Jurkat, Clone E6-1 (cell line): ENCODE measurements around the gene SMIM13.
"Not testable (repeated sequence)": the region's sequence is repeated elsewhere in the genome, so short reads cannot be mapped to it uniquely, and the experiment has no call there.

Experiments used
- DNase-seq: peaks from one replicate; pipeline ENCODE4 v3.0.0-alpha.2; 2011; ENCODE audit warnings: low read depth, low spot score
- H3K4me3 ChIP-seq: 2 replicates; pipeline ENCODE4 v1.5.1; 2011; ENCODE audit warnings: mild to moderate bottlenecking, low read length, control low read depth, moderate library complexity

SMIM13 gene

DNA sequence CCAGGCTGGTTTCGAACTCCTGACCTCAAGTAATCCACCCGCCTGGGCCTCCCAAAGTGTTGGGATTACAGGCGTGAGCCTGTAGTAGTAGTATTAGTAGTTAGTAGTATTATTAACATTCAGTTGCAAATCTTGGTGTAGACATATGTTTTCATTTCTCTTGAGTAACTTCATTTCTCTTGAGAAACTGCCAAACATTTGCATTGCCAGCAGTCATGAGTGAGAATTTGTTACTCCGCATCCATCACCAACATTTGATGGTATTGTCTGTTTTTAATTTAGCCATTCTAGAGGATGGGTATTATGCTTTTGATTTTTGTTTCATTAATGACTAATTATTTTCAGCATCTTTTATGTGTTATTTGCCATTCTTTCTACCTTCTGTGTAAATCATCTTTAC lies 19.4 kb downstream of the SMIM13 start:
- H3K4me3 ChIP-seq, result no peak overlapping the region
- DNase-seq, result no peak

DNA sequence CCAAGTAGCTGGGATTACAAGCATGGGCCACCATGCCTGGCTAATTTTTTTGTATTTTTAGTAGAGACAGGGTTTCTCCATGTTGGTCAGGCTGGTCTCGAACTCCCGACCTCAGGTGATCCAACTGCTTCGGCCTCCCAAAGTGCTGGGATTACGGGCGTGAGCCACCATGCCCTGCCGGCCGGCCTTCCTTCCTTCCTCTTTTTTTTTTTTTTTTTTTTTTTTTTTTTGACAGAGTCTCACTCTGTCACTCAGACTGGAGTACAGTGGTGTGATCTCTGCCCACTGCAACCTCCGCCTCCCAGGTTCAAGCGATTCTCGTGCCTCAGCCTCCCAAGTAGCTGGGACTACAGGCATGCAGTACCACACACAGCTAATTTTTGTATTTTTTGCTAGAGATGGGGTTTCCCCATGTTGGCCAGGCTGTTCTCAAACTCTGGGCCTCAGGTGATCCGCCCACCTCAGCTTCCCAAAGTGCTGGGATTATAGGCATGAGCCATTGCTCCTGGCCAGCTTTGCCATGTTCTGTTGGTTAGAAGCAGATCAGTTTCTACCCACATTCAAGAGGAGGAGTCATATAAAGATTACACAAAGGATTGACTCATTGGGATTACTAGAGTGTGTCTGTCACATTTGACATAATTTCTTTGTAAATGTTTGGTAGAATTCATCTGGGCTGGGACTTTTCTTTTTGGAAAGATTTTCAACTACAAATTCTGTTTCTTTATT lies 22.3 kb downstream of the SMIM13 start:
- H3K4me3 ChIP-seq, DNase-seq: not testable (repeated sequence)

- no peak overlapping the region for H3K4me3 ChIP-seq
- no peak for DNase-seq
Measured at GRCh38 chr6:11120271-11121005, 26.8 kb downstream of the SMIM13 start.

GRCh38 chr6:11121851-11122250 lies 28.2 kb downstream of the SMIM13 start:
- H3K4me3 ChIP-seq, result no peak overlapping the region
- DNase-seq, result no peak

DNA sequence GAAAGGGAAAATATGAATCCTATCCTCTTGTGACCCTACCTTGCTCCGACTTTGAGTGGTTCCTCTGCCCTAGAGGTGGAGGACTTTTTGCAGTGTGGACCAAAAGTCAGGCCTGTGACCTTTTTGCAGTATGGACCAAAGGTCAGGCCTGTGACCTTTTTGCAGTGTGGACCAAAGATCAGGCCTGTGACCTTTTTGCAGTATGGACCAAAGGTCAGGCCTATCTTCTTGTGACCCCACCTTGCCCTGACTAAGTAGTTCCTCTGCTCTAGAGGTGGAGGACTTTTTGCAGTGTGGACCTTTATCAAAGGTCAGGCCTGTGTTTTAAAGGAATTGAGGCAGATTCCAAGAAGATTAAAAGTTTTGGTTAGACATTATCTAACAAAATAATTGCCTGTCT lies 28.7 kb downstream of the SMIM13 start:
- DNase-seq, result no peak
- H3K4me3 ChIP-seq, result no peak overlapping the region

DNA sequence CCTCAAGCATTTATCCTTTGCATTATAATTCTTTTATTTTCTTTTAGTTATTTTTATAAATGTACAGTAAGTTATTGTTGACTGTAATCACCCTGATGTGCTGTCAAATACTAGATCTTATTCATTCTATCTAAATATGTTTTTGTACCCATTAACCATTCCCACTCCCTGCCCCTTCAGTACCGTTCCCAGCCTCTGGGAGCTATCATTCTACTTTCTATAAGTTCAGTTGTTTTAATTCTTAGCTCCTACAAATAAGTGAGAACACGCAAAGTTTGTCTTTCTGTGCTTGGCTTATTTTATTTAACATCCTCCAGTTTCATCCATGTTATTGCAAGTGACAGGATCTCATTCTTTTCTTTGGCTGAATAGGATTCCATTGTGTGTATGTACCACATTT lies 30.3 kb downstream of the SMIM13 start:
- H3K4me3 ChIP-seq, result no peak overlapping the region
- no peak for DNase-seq

DNA sequence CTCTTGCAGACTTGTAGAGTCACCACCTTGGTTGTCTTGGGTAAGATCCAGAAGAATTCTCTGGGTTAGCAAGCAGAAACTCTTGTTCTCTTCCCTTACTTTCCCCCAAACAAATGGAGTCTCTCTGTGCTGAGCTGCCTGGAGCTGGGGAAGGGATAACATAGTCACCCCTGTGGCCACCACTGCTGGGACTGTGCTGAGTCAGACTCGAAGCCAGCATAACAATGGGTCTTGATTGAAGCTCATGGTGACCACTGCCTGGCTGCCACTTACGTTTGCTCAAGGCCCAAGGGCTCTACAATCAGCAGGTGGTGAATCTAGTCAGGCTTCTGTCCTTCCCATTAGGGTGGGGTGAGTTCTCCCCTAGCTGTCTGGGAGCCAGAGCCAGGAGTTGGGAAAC lies 33.2 kb downstream of the SMIM13 start:
- no peak for DNase-seq

DNA sequence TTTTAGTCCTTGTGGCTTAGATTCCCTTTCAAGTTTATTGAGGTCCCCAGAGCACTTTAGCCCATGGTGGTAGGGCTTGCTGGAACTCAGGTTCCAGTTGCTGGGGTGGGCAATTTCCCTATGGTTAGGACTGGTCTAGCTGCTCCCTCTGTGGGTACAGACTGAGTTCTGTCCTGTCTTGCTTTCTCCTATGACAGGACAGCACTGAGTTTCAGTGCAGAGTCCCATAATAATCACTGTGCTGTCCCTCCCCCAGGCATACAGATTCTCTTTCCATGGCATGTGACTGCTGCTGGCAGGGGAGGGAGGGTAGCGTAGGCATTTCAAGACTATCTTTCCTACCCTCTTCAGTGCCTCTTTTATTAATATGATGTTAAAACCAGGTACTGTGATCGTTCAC lies 35.0 kb downstream of the SMIM13 start:
- no peak for DNase-seq

More for the DNA sequence above, 33.2 kb downstream of the SMIM13 start:
- no peak overlapping the region for H3K4me3 ChIP-seq

GRCh38 chr6:11129908-11130565 lies 36.4 kb downstream of the SMIM13 start:
- DNase-seq, result no peak
- H3K4me3 ChIP-seq, result no peak overlapping the region

More for the DNA sequence above, 35.0 kb downstream of the SMIM13 start:
- H3K4me3 ChIP-seq, result no peak overlapping the region

- no peak overlapping the region for H3K4me3 ChIP-seq
- no peak for DNase-seq
Measured at GRCh38 chr6:11130605-11131004, 37.0 kb downstream of the SMIM13 start.

GRCh38 chr6:11132194-11132888 lies 38.7 kb downstream of the SMIM13 start:
- DNase-seq, result no peak
- H3K4me3 ChIP-seq, result no peak overlapping the region

- H3K4me3 ChIP-seq, result no peak overlapping the region
- no peak for DNase-seq
Measured at GRCh38 chr6:11133281-11133680, 39.6 kb downstream of the SMIM13 start.

- DNase-seq, result no peak
- H3K4me3 ChIP-seq, result no peak overlapping the region
Measured at GRCh38 chr6:11136809-11137208, 43.2 kb downstream of the SMIM13 start.

DNA sequence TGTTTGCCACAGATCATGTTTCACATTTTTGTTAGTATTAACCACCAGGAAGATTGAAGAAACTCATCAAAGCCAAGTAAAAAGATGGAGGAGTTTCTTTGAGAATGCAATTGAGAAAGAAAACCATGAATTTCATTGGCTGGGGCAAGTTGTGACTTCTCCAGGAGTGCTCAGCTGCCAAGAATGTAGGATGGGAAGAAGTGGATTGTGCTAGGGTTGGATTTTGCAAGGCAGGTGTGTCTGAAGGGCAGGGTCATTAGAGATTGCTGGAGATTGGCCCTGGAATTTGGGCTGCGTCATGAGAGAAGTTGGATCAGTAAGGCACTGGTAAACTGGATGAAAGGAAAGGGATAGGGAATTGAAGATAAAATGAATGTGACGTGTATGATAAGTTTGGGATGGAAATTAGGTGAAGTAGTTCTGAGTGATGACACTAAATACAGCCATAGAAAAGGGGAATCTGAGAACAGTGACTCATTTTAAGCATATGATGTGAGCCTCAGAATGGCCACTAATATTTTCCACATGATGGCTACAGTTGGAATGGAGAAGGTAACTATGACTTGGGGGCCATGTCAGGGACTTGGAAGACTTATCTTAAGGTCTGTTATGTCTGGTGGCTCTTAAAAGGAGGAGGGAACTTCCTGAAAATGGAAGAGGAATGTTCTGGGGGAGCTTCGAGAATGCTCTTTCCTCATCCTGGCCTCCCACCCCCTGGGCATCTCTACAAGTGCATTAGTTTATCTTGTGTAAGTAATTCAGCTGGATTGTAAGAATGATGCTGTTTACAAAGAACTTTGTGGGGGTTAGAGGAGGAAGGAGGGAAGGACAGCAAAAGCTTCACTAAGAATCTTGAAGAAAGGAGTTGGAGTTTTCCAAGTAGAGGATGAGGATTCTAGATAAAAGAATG lies 45.7 kb downstream of the SMIM13 start:
- no peak overlapping the region for H3K4me3 ChIP-seq
- no peak for DNase-seq

- DNase-seq, result no peak
- H3K4me3 ChIP-seq, result no peak overlapping the region
Measured at GRCh38 chr6:11140056-11140455, 46.4 kb downstream of the SMIM13 start.

- DNase-seq, result no peak
- no peak overlapping the region for H3K4me3 ChIP-seq
Measured at GRCh38 chr6:11141295-11141694, 47.7 kb downstream of the SMIM13 start.

GRCh38 chr6:11142296-11143027 lies 48.8 kb downstream of the SMIM13 start:
- no peak overlapping the region for H3K4me3 ChIP-seq
- DNase-seq, result no peak
